GM19397 (cell line): ENCODE results near the gene COA4.

Source experiments
- ATAC-seq: cut with Tn5 transposase; IDR thresholded peaks from one replicate; pipeline ENCODE4 v1.9.1; 2021; ENCODE audit warnings: mild to moderate bottlenecking, moderate library complexity; ENCODE audit not compliant: unreplicated experiment

The COA4 gene

GRCh38 chr11:73866095-73866579, 10.5 kb downstream of the COA4 start:
- ATAC-seq = no peak

GRCh38 chr11:73862986-73863385, 13.7 kb downstream of the COA4 start:
- no peak for ATAC-seq

GRCh38 chr11:73860202-73860601, 16.4 kb downstream of the COA4 start:
- ATAC-seq = no peak

GRCh38 chr11:73859671-73860070, 17.0 kb downstream of the COA4 start:
- no peak for ATAC-seq

GRCh38 chr11:73856031-73856567, 20.5 kb downstream of the COA4 start:
- no peak for ATAC-seq

- no peak for ATAC-seq
These were observed 22.0 kb downstream of the COA4 start for GRCh38 chr11:73854680-73855079.

GRCh38 chr11:73852049-73852448, 24.6 kb downstream of the COA4 start:
- no peak for ATAC-seq

- no peak for ATAC-seq
These were observed 25.4 kb downstream of the COA4 start for GRCh38 chr11:73851046-73851764.

GRCh38 chr11:73839123-73839457, 37.6 kb downstream of the COA4 start:
- no peak for ATAC-seq

GRCh38 chr11:73838443-73839122, 38.1 kb downstream of the COA4 start:
- ATAC-seq = no peak

GRCh38 chr11:73833067-73833466, 43.6 kb downstream of the COA4 start:
- ATAC-seq = no peak

- ATAC-seq = no peak
These were observed 46.4 kb downstream of the COA4 start for GRCh38 chr11:73830261-73830660.
